HepG2 (cell line): ENCODE results near the gene RNASE9. TPM values are rescaled to one million over a fixed set of nuclear protein-coding genes. Genes with fewer than 3 reads are reported as not detected.
A peak's percentile ranks its signal among the peaks of the same experiment; 100 is the strongest.

ENCODE experiments used
- ARID2 ChIP-seq: sonication (generic); formaldehyde crosslinking; IDR thresholded peaks from 2 replicates; pipeline ENCODE4 v1.8.1; 2022; ENCODE audit warnings: mild to moderate bottlenecking, missing genetic modification reagents, borderline replicate concordance
- EZH2 ChIP-seq: conservative IDR thresholded peaks from 2 replicates; pipeline ENCODE4 v1.6.1; 2012; ENCODE audit warnings: mild to moderate bottlenecking, low read depth, low read length, moderate library complexity
- FOXK1 ChIP-seq: sonication (generic); formaldehyde crosslinking; IDR thresholded peaks from 2 replicates; pipeline ENCODE4 v1.4.0; 2020; ENCODE audit warnings: low read depth, missing genetic modification reagents, borderline replicate concordance
- HCFC1 ChIP-seq: fragments of 150-350 bp; IDR thresholded peaks from 2 replicates; pipeline ENCODE4 v1.6.1; 2014; ENCODE audit warnings: low read depth, low read length
- KDM2A ChIP-seq: sonication (generic); formaldehyde crosslinking; IDR thresholded peaks from 2 replicates; pipeline ENCODE4 v1.4.0; 2020; ENCODE audit warnings: low read depth, missing genetic modification reagents, borderline replicate concordance
- KLF9 ChIP-seq: IDR thresholded peaks from 2 replicates; pipeline ENCODE4 v1.6.1; 2016; ENCODE audit warnings: low read depth
- MIER3 ChIP-seq: IDR thresholded peaks from 2 replicates; pipeline ENCODE4 v1.6.1; 2016; ENCODE audit warnings: missing compliant biosample characterization, borderline replicate concordance
- MTF1 ChIP-seq: sonication (generic); formaldehyde crosslinking; IDR thresholded peaks from 2 replicates; pipeline ENCODE4 v1.5.0; 2020; ENCODE audit warnings: missing genetic modification reagents
- MYC ChIP-seq: sonication (generic); formaldehyde crosslinking; IDR thresholded peaks from 2 replicates; pipeline ENCODE4 v1.9.0; 2021; ENCODE audit warnings: missing genetic modification reagents, borderline replicate concordance
- NFIB ChIP-seq: sonication (generic); formaldehyde crosslinking; IDR thresholded peaks from 2 replicates; pipeline ENCODE4 v1.9.0; 2021; ENCODE audit warnings: missing genetic modification reagents, mild to moderate bottlenecking, borderline replicate concordance
- SIX4 ChIP-seq: sonication (generic); formaldehyde crosslinking; IDR thresholded peaks from 2 replicates; pipeline ENCODE4 v1.4.0; 2020; ENCODE audit warnings: missing genetic modification reagents
- SOX5 ChIP-seq: IDR thresholded peaks from 2 replicates; pipeline ENCODE4 v1.6.1; 2016; ENCODE audit warnings: borderline replicate concordance
- SYNCRIP ChIP-seq: fragments of 200-400 bp; formaldehyde crosslinking; IDR thresholded peaks from 2 replicates; pipeline ENCODE4 v1.6.1; 2018; ENCODE audit warnings: mild to moderate bottlenecking, low read depth, low read length; ENCODE audit not compliant: insufficient read depth
- ZC3H13 ChIP-seq: sonication (generic); formaldehyde crosslinking; IDR thresholded peaks from 2 replicates; pipeline ENCODE4 v1.8.1; 2023; ENCODE audit warnings: mild to moderate bottlenecking, missing genetic modification reagents, moderate library complexity
- ZFY ChIP-seq: sonication (generic); formaldehyde crosslinking; IDR thresholded peaks from 2 replicates; pipeline ENCODE4 v1.4.0; 2020; ENCODE audit warnings: missing genetic modification reagents
- ZNF367 ChIP-seq: sonication (generic); formaldehyde crosslinking; IDR thresholded peaks from 2 replicates; pipeline ENCODE4 v1.4.0; 2020; ENCODE audit warnings: missing genetic modification reagents, borderline replicate concordance
- ZNF713 ChIP-seq: sonication (generic); formaldehyde crosslinking; IDR thresholded peaks from 2 replicates; pipeline ENCODE4 v1.4.0; 2020; ENCODE audit warnings: mild to moderate bottlenecking, missing genetic modification reagents
- polyA plus RNA-seq, 8 experiments: library from polyadenylated mRNA; depleted of rRNA in 3 of 8; stranded (reverse) in 7 of 8; unstranded in 1 of 8; fragments of >200 nt; fragmentation: Illumina TruSeq in 4 of 8; extraction: Trizol in 4 of 8; gene quantifications; 2 replicates each; pipeline versions ENCODE4 v1.2.1 to v1.2.3, GENCODE V29; 2011 to 2016; ENCODE audit warnings: low read depth in 4 of 8, missing spikeins in 1 of 8, mixed read lengths in 1 of 8; ENCODE audit not compliant: insufficient read depth in 1 of 8
- total RNA-seq, 5 experiments: library from RNA; depleted of rRNA; stranded (reverse); fragments of >200 nt; fragmentation: Illumina TruSeq; extraction: Trizol; gene quantifications; 2 replicates each; pipeline ENCODE4 v1.2.3, GENCODE V29; 2016; ENCODE audit warnings: low read depth in 1 of 5
- TF ChIP-seq, protein P1 (sequence below): sonication (generic); formaldehyde crosslinking; IDR thresholded peaks from 2 replicates; pipeline ENCODE4 v1.8.1; 2023; ENCODE audit warnings: missing genetic modification reagents, inconsistent platforms, borderline replicate concordance
- TF ChIP-seq, protein P2 (sequence below): sonication (generic); formaldehyde crosslinking; IDR thresholded peaks from 2 replicates; pipeline ENCODE4 v1.4.0; 2020; ENCODE audit warnings: missing genetic modification reagents
- TF ChIP-seq, protein P3 (sequence below): sonication (generic); formaldehyde crosslinking; IDR thresholded peaks from 2 replicates; pipeline ENCODE4 v1.9.0; 2021; ENCODE audit warnings: missing genetic modification reagents, borderline replicate concordance
- TF ChIP-seq, protein P4 (sequence below): sonication (generic); formaldehyde crosslinking; IDR thresholded peaks from 2 replicates; pipeline ENCODE4 v1.4.0; 2020; ENCODE audit warnings: mild to moderate bottlenecking, missing genetic modification reagents
- TF ChIP-seq, protein P5 (sequence below): sonication (generic); formaldehyde crosslinking; IDR thresholded peaks from 2 replicates; pipeline ENCODE4 v1.5.0; 2020; ENCODE audit warnings: missing genetic modification reagents
- TF ChIP-seq, protein P6 (sequence below): sonication (generic); formaldehyde crosslinking; IDR thresholded peaks from 2 replicates; pipeline ENCODE4 v1.5.1; 2020; ENCODE audit warnings: mild to moderate bottlenecking, missing genetic modification reagents, moderate library complexity

Gene RNASE9
- total and polyA plus RNA-seq, 2 of the 13 experiments (the other 11 are each of a cell fraction or from before 2014, with no cell fraction given): not detected

DNA sequence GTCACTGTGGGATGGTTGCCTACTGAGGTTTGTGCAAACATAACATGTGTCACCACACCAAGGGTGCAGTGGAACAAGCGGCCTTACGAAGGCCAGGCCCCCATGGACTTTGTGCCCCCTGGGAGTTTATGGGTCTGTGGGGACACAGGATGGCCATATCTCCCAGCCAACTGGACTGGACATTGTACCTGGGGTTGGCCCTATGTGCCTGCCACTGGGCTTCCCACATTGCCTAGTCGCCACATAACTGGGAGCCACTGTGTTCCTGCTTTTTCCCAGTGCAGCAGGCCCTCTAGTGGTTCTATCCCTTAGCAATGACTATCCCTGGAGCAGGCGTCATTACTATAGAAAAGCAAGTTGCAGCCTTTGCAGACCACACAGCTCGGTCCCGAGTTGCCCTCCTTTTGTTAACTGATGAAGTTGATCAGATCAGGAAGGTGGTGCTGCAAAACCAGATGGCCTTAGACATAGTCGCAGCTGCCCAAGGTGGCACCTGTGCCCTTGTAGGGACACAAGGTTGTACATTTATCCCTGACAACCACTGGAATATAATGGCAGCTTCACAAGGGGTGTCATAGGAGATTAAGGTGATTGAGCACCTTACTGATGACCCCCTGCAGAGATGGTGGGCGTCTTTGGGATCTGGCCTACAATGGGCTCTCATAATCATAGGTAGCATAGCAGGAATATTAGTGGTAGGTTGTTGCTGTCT, 45.5 kb upstream of the RNASE9 start (continued):
- TF ChIP-seq, protein P1, sequence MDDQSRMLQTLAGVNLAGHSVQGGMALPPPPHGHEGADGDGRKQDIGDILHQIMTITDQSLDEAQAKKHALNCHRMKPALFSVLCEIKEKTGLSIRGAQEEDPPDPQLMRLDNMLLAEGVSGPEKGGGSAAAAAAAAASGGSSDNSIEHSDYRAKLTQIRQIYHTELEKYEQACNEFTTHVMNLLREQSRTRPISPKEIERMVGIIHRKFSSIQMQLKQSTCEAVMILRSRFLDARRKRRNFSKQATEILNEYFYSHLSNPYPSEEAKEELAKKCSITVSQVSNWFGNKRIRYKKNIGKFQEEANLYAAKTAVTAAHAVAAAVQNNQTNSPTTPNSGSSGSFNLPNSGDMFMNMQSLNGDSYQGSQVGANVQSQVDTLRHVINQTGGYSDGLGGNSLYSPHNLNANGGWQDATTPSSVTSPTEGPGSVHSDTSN (CRISPR knock-in tag): no peak
- TF ChIP-seq KDM2A (CRISPR knock-in tag) (peak; percentile 52; the same call in 1 of the 2 replicates), ZNF713 (CRISPR knock-in tag) (no peak), FOXK1 (no peak), KLF9 (CRISPR knock-in tag) (no peak), NFIB (no peak), SOX5 (CRISPR knock-in tag) (0 out of 2 replicates have a peak, but pooled peaks have one; percentile 13), HCFC1 (no peak), ZFY (CRISPR knock-in tag) (peak; percentile 47), MYC (CRISPR knock-in tag) (peak; percentile 65), SYNCRIP (no peak), EZH2 (no peak), MTF1 (CRISPR knock-in tag) (no peak), MIER3 (CRISPR knock-in tag) (peak; percentile 62; the same call in 1 of the 2 replicates), ARID2 (CRISPR knock-in tag) (peak; percentile 51; the same call in 1 of the 2 replicates), ZC3H13 (CRISPR knock-in tag) (no peak), SIX4 (CRISPR knock-in tag) (no peak), ZNF367 (CRISPR knock-in tag) (0 out of 2 replicates have a peak, but pooled peaks have one; percentile 18)
- TF ChIP-seq, protein P2, sequence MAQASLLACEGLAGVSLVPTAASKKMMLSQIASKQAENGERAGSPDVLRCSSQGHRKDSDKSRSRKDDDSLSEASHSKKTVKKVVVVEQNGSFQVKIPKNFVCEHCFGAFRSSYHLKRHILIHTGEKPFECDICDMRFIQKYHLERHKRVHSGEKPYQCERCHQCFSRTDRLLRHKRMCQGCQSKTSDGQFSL (CRISPR knock-in tag): 0 out of 2 replicates have a peak, but pooled peaks have one; percentile 21
- TF ChIP-seq, protein P3, sequence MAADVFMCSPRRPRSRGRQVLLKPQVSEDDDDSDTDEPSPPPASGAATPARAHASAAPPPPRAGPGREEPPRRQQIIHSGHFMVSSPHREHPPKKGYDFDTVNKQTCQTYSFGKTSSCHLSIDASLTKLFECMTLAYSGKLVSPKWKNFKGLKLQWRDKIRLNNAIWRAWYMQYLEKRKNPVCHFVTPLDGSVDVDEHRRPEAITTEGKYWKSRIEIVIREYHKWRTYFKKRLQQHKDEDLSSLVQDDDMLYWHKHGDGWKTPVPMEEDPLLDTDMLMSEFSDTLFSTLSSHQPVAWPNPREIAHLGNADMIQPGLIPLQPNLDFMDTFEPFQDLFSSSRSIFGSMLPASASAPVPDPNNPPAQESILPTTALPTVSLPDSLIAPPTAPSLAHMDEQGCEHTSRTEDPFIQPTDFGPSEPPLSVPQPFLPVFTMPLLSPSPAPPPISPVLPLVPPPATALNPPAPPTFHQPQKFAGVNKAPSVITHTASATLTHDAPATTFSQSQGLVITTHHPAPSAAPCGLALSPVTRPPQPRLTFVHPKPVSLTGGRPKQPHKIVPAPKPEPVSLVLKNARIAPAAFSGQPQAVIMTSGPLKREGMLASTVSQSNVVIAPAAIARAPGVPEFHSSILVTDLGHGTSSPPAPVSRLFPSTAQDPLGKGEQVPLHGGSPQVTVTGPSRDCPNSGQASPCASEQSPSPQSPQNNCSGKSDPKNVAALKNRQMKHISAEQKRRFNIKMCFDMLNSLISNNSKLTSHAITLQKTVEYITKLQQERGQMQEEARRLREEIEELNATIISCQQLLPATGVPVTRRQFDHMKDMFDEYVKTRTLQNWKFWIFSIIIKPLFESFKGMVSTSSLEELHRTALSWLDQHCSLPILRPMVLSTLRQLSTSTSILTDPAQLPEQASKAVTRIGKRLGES: no peak
- TF ChIP-seq, protein P4, sequence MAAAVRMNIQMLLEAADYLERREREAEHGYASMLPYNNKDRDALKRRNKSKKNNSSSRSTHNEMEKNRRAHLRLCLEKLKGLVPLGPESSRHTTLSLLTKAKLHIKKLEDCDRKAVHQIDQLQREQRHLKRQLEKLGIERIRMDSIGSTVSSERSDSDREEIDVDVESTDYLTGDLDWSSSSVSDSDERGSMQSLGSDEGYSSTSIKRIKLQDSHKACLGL (CRISPR knock-in tag): no peak
- TF ChIP-seq, protein P5, sequence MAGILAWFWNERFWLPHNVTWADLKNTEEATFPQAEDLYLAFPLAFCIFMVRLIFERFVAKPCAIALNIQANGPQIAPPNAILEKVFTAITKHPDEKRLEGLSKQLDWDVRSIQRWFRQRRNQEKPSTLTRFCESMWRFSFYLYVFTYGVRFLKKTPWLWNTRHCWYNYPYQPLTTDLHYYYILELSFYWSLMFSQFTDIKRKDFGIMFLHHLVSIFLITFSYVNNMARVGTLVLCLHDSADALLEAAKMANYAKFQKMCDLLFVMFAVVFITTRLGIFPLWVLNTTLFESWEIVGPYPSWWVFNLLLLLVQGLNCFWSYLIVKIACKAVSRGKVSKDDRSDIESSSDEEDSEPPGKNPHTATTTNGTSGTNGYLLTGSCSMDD (CRISPR knock-in tag): no peak
- TF ChIP-seq, protein P6, sequence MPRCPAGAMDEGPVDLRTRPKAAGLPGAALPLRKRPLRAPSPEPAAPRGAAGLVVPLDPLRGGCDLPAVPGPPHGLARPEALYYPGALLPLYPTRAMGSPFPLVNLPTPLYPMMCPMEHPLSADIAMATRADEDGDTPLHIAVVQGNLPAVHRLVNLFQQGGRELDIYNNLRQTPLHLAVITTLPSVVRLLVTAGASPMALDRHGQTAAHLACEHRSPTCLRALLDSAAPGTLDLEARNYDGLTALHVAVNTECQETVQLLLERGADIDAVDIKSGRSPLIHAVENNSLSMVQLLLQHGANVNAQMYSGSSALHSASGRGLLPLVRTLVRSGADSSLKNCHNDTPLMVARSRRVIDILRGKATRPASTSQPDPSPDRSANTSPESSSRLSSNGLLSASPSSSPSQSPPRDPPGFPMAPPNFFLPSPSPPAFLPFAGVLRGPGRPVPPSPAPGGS: no peak
